DMS53 treated with DMSO at 0.1 percent for 48 hours (cell line): ENCODE measurements around the gene SEL1L2.
"Not testable (repeated sequence)": the region's sequence is repeated elsewhere in the genome, so short reads cannot be mapped to it uniquely, and the experiment has no call there.

Experiments used
- DNase-seq: peaks from one replicate; lab custom pipeline; 2025; ENCODE audit not compliant: unreplicated experiment; lab: John Stamatoyannopoulos, UW

Gene SEL1L2

DNA sequence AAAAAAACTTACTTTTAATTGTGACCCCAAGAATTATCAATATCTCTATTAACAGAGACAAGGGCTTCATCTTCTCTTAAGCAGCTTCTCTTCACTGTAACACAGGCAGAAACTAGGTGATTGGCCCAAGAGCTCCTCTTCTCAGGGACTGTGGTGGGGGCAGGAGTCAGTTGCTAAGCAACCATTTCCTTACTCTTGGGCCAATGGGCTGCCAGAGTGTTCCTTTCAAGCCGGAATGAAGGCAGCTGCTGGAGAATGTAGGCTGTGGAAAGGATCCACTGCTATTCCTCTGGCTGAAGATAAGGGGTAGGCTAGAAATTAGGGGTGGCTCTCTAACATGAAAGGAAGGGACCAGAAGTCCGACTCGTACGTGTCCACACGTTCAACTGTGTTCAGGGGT lies at the start of gene SEL1L2:
TSS of gene SEL1L2 (minus strand) at position 150 of the 400 bp plus-strand sequence. CDS start at position 70, 80 bp downstream.
- DNase-seq, result no peak

GRCh38 chr20:14036567-14036966 lies 46.2 kb upstream of the SEL1L2 start:
- no peak for DNase-seq

DNA sequence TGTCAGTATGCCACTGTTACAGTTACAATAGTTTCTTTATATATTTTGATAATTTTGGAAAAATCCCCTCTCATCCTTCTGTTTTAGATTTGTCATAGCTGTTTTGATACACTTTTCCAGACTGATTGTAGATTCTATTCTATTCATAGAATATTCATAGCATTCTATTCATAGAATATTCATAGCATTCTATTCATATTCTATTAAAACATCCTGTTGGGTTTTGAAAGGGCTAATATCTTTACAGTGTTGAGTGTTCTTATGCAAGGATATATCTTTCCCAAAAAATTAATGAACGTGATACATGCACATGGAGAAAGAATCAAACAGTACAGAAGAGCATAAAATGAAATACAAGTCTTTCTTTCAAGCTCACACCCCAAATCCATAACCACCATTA lies 42.9 kb upstream of the SEL1L2 start:
- no peak for DNase-seq

GRCh38 chr20:14030991-14031390 lies 40.6 kb upstream of the SEL1L2 start:
- DNase-seq, result no peak

GRCh38 chr20:14012671-14013070 lies 22.3 kb upstream of the SEL1L2 start:
- peak; percentile 15 for DNase-seq

DNA sequence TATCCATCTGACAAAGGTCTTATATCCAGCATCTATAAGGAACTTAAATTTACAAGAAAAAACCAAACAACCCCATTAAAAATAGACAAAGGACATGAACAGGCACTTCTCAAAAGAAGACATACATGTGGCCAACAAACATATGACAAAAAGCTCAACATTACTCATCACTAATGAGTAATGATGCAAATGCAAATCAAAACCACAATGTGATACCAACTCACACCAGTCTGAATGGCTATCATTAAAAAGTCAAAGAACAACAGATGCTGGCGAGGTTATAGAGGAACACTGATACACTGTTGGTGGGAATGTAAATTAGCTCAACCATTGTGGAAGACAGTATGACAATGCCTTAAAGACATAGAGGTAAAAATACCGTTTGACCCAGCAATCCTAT lies 18.8 kb upstream of the SEL1L2 start:
- DNase-seq, result no peak

GRCh38 chr20:14005996-14006395 lies 15.6 kb upstream of the SEL1L2 start:
- no peak for DNase-seq

GRCh38 chr20:14000917-14001316 lies 10.5 kb upstream of the SEL1L2 start:
- DNase-seq, result no peak

GRCh38 chr20:13996265-13996664 lies 5.9 kb upstream of the SEL1L2 start:
- no peak for DNase-seq

- peak; percentile 68 for DNase-seq
Observed at GRCh38 chr20:13995841-13996240, 5.4 kb upstream of the SEL1L2 start.

DNA sequence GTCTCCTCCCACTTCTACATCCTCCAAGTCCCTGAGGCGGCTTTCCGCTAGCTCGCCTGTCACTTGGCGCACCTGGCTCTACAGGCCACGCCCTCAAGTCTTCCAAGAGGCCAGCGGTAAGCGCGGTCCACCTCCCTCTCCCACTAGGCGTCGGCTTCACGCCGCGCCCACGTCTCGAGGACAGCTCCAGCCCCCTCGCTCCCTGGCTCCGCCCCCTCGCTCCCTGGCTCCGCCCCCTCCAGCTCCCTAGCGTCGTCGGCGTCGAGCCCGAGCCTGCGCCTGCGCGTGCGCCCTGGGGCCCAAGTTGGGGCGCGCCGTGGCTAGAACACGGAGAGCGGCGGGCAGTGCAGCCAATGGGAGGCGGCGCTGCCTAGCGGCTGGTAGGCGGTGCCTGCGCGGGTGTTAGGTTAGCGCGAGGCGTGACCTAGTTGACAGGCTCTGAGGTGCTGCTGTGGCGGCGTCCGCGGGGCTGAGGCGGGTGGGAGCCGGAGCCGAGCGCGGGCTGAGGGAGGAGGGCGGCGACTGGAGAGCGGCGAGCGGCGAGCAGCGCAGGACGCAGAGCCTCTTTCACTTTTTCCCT lies 4.8 kb upstream of the SEL1L2 start, which contains the start of gene MACROD2:
TSS of gene MACROD2 (plus strand) at position 431 of the 580 bp plus-strand sequence.
- peak; percentile 100 for DNase-seq

- not testable (repeated sequence) for DNase-seq
Observed at GRCh38 chr20:13991955-13992354, 1.5 kb upstream of the SEL1L2 start.

DNA sequence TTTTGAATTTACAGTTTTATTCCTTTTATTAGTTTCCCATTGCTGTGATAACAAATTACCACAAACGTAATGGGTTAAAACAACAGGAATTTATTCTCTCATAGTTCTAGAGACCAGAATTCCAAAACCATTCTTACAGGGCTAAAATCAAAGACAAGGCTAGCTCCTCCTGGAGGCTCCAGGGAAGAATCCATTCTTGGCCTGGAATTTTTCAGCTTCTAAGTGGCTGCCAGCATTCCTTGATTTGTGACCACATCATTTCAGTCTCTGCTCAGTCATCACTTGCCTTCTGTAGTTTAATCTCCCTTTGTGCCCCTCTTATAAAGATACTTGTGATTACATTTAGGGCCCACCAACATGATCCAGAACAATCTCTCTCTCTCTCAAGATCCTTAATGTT lies 897 bp upstream of the SEL1L2 start:
- no peak for DNase-seq

- peak; percentile 32 for DNase-seq
Observed at GRCh38 chr20:13984211-13984610, 6.2 kb downstream of the SEL1L2 start.

DNA sequence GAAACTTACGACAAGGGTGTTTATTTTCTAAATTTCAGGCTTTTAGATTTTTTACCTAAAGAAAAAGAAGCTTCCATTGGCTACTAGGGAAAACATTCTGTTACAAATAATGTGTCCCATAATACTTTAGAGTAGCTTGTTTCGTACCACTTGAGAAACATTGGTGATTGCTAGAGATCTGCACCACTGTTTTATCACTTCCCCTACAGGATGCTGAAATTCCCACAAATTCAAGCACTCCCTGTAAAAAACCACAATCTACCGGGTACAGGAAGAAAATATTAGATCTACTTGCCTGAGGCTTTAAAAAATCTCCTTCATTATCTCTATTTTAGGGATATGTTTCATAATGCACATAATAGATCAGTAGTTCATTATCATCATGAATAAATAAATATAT lies 29.9 kb downstream of the SEL1L2 start:
- no peak for DNase-seq

DNA sequence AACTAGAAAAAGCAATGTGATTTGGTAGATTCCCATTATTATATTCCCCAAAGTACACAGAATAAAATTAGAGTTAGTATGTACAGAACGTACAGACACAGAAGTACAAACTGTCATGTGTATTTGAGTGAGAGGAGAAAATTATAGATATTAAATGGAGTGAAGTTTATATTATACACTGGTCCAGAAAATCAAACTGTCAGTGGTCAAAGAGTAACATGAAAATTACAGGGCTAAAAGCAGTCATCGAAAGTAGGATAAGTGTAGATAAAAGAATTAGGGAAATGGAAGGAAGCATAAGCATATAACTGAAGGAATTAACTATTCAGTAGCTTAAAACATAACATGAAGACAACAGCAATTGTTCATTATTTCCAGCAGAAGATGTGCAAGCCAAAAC lies 30.3 kb downstream of the SEL1L2 start:
- DNase-seq, result no peak

- DNase-seq, result no peak
Observed at GRCh38 chr20:13953227-13953626, 37.2 kb downstream of the SEL1L2 start.

DNA sequence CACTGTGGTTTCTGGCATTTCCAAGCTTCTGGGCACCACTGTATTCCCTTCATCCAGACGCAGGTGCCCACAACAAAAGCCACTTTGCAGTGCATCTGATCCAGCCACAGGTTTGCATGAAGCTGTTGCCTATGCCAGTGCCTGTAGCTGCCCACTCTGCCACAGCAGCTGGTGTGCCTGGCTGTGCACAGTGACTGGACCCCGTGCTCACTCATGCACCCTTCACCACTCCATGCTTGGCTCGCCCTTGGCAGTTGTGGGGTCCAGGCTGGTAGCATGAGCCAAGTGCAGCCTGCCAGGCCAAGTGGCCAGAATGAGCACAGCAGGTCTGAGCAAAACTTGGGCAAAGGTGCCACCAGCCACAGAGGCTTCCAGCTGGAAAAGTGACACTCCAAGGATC lies 42.7 kb downstream of the SEL1L2 start:
- DNase-seq, result no peak

DNA sequence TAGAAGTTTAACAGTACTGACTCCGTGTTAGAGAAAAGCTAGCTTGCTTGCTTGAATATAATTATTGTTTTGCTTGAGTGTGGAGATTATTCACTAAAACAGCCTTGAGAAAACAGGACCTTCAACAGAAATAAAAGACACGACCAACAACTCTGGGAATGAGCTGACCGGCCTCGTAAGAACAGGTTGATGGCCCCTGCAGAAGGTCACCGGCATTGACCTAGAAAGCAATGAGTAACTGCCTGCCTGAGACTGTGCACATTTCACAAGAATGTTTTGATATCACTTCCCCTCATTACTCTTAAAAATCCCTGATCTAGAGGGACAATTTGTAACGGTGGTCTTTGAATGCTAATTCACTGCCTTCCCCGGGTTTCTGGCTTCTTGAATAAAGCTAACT lies 49.4 kb downstream of the SEL1L2 start:
- DNase-seq, result no peak

DNA sequence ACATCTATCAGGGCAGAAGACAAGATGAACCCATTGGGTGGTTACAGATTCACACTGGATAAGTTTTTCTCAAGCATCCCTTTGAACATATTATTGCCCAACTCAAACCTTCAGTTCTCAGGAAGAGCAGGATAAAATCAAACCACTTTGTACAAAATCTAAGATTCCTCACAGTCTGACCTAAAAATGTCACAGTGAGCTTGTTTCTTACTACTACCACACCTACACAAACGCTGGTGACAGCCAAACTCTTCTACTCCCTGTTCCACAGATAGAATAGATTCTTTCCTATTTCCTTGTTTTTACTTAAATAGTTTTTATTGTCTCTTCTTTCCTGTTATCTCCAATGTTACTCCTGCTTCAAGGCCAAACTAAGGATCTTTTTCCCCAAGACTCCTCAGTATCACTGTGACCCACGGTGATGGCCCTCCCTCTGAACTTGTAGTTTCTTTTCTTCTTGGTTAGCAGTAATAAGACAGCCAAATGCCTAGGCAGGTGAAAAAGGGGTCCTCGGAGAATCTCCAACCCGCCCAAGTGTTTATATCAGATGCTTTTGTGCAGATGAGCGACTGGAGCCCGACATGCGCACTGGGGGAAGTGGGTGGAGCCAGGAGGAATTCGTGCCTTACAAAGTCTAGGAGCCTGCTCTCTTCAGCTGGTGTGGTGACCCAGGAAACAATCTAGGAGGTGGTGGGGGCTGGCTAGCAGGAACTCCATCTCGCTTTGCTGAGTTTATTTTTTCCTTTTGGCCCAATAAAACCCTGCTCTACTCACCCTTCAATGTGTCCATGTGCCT lies 53.4 kb downstream of the SEL1L2 start:
- no peak for DNase-seq

DNA sequence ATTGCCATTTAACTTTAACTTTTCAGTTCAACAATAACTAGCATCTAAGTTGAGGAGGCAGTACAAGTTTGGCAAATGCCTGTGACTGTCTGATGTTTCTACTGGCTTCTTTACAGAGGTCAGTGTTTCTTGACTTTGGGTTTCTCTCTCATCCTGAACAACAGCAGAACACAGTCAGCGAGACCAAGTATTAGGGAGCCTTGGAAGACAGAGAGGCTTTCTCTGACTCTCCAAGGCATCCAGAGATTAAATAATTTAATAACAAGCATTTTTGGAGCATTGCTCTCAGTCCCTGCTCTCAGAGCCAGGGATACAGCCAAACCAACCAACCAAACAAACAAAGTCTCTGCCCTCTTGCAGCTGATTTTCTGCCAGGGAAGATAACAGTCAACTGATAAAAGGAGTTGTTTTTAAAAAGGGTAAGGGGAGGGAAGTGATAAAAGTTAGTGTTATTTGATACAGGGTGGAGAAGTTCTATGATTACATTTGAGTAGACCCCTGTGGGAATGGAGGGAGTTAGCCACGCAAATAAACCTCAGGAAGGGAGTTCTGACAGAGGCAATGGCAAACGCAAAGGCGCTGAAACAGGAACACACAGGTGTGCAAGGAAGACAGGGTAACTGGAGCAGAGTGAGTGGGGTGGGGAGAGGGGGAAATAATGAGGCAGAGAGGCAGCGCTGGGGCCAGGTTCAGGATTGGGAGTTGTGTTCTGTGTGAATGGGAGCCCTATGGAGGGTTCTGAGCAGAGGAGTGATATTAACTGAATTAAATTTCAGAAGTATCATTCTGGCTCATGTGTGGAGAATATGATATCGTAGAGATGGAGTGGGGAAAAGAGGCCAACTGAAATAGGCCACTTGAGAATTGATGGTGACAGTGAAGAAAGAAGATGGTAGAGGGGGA lies 55.2 kb downstream of the SEL1L2 start:
- DNase-seq, result no peak

- no peak for DNase-seq
Observed at GRCh38 chr20:13930281-13930680, 60.1 kb downstream of the SEL1L2 start.
